HepG2 (cell line): ENCODE measurements around the gene SMTNL2. TPM values are rescaled to one million over a fixed set of nuclear protein-coding genes. Genes with fewer than 3 reads are reported as not detected.

Source experiments
- ATAC-seq: fragments of 200-7000 bp; cut with Tn5 transposase; 3 replicates; pipeline ENCODE4 v1.9.1; 2020; ENCODE audit warnings: mild to moderate bottlenecking, moderate library complexity
- BruUV-seq: library from RNA; stranded (reverse); fragments of 400-500 nt; replicated peaks from 2 replicates; lab custom pipeline; 2021; lab: Mats Ljungman, UMichigan
- CTCF ChIA-PET: fragments of 300-600 bp; formaldehyde crosslinking; extraction: SDS; loops from one replicate; lab custom pipeline; 2021; ENCODE audit warnings: low total read pairs, inconsistent platforms, low intra/inter-chr PET ratio; lab: Yijun Ruan, JAX
- POLR2A ChIA-PET: fragments of 350-600 bp; sonication (Branson Sonifier 250); formaldehyde crosslinking; loops from one replicate; lab custom pipeline; 2020; ENCODE audit warnings: antibody characterized with exemption, inconsistent platforms; lab: Yijun Ruan, JAX
- DNase-seq: peaks from one replicate; pipeline ENCODE4 v3.0.0-alpha.2; 2015; ENCODE audit warnings: low spot score
- FAIRE-seq: peaks from 3 replicates; lab custom pipeline; 2011; peaks lifted over from hg19 to GRCh38; lab: Jason Lieb, UNC
- H2AFZ ChIP-seq: one replicate; pipeline ENCODE4 v1.6.1; 2011; ENCODE audit warnings: low read length, inconsistent platforms
- H3K27ac ChIP-seq: fragments of 300-600 bp; 3 replicates; pipeline ENCODE4 v1.8.0; 2011; ENCODE audit warnings: mixed run types, mild to moderate bottlenecking, mixed read lengths, low read length, inconsistent platforms; ENCODE audit not compliant: insufficient read depth; ENCODE audit errors: extremely low read length
- H3K27me3 ChIP-seq, 2 experiments: fragments of 200-600 bp in 1 of 2; 2 replicates in 1 of 2; 3 replicates in 1 of 2; pipeline versions ENCODE4 v1.6.0 to v1.8.0; 2011; ENCODE audit warnings: low read length in 2 of 2, mild to moderate bottlenecking in 2 of 2, moderate library complexity in 2 of 2, inconsistent platforms in 1 of 2; ENCODE audit not compliant: insufficient read depth in 2 of 2, control insufficient read depth in 1 of 2
- H3K36me3 ChIP-seq, 2 experiments: fragments of 200-600 bp in 1 of 2; replicated peaks in 1 of 2; 2 replicates in 1 of 2; 3 replicates in 1 of 2; pipeline versions ENCODE4 v1.5.1 to v1.8.0; 2011; ENCODE audit warnings: low read length in 2 of 2, inconsistent platforms in 1 of 2; ENCODE audit not compliant: insufficient read depth in 2 of 2, control insufficient read depth in 1 of 2
- H3K4me1 ChIP-seq: 2 replicates; pipeline ENCODE4 v1.5.1; 2012; ENCODE audit warnings: low read length, inconsistent platforms; ENCODE audit not compliant: insufficient read depth
- H3K4me2 ChIP-seq: 2 replicates; pipeline ENCODE4 v1.6.0; 2011; ENCODE audit warnings: low read depth, low read length, inconsistent platforms
- H3K4me3 ChIP-seq, 3 experiments: fragments of 200-600 bp in 1 of 3; sonication (generic), shearing (Covaris generic) in 1 of 3; replicated peaks in 1 of 3; 2 replicates each; pipeline ENCODE4 v1.5.1; 2011 to 2016; ENCODE audit warnings: low read length in 3 of 3, inconsistent platforms in 2 of 3, low read depth in 2 of 3, mild to moderate bottlenecking in 2 of 3, control low read depth in 1 of 3, mixed read lengths in 1 of 3; ENCODE audit not compliant: insufficient read depth in 1 of 3
- H3K79me2 ChIP-seq: one replicate; pipeline ENCODE4 v1.6.1; 2011; ENCODE audit warnings: low read length, inconsistent platforms; ENCODE audit not compliant: insufficient read depth
- H3K9ac ChIP-seq: 2 replicates; pipeline ENCODE4 v1.6.0; 2011; ENCODE audit warnings: mild to moderate bottlenecking, low read depth, low read length, inconsistent platforms; ENCODE audit not compliant: insufficient read depth
- H3K9me3 ChIP-seq: 2 replicates; pipeline ENCODE4 v1.5.1; 2012; ENCODE audit warnings: mild to moderate bottlenecking, low read length
- H4K20me1 ChIP-seq: 2 replicates; pipeline ENCODE4 v1.6.0; 2011; ENCODE audit warnings: inconsistent platforms, mild to moderate bottlenecking, low read length, moderate library complexity; ENCODE audit not compliant: insufficient read depth
- AHR ChIP-seq: IDR thresholded peaks from 2 replicates; pipeline ENCODE4 v1.6.1; 2018; ENCODE audit warnings: missing genetic modification reagents, missing compliant biosample characterization
- BCL3 ChIP-seq: sonication (generic); formaldehyde crosslinking; IDR thresholded peaks from 2 replicates; pipeline ENCODE4 v1.5.1; 2020; ENCODE audit warnings: mild to moderate bottlenecking, missing genetic modification reagents, moderate library complexity
- CSRNP1 ChIP-seq: sonication (generic); formaldehyde crosslinking; IDR thresholded peaks from 2 replicates; pipeline ENCODE4 v1.8.1; 2023; ENCODE audit warnings: mild to moderate bottlenecking, missing genetic modification reagents
- GZF1 ChIP-seq: sonication (generic); formaldehyde crosslinking; IDR thresholded peaks from 2 replicates; pipeline ENCODE4 v1.5.1; 2020; ENCODE audit warnings: mild to moderate bottlenecking, missing genetic modification reagents
- HNRNPUL1 ChIP-seq: fragments of 200-400 bp; formaldehyde crosslinking; IDR thresholded peaks from 2 replicates; pipeline ENCODE4 v1.6.1; 2017; ENCODE audit warnings: low read depth, mild to moderate bottlenecking, low read length, moderate library complexity
- JUN ChIP-seq: sonication (generic); formaldehyde crosslinking; IDR thresholded peaks from 2 replicates; pipeline ENCODE4 v1.4.0; 2020; ENCODE audit warnings: mild to moderate bottlenecking, missing genetic modification reagents
- KDM5A ChIP-seq: fragments of 200-600 bp; sonication (generic); IDR thresholded peaks from 2 replicates; pipeline ENCODE4 v1.7.0; 2018; ENCODE audit warnings: antibody characterized with exemption, mild to moderate bottlenecking, low read length, borderline replicate concordance
- KMT2B ChIP-seq: IDR thresholded peaks from 2 replicates; pipeline ENCODE4 v1.6.1; 2016; ENCODE audit warnings: missing genetic modification reagents, missing compliant biosample characterization
- NRL ChIP-seq: sonication (generic); formaldehyde crosslinking; IDR thresholded peaks from 2 replicates; pipeline ENCODE4 v1.5.0; 2020; ENCODE audit warnings: missing genetic modification reagents, mild to moderate bottlenecking, moderate library complexity, borderline replicate concordance
- PAWR ChIP-seq: sonication (generic); formaldehyde crosslinking; IDR thresholded peaks from 2 replicates; pipeline ENCODE4 v1.4.0; 2020; ENCODE audit warnings: missing genetic modification reagents, mild to moderate bottlenecking, borderline replicate concordance
- ZBTB2 ChIP-seq: sonication (generic); formaldehyde crosslinking; IDR thresholded peaks from 2 replicates; pipeline ENCODE4 v1.8.0; 2022; ENCODE audit warnings: low read depth, missing genetic modification reagents
- ZNF101 ChIP-seq: sonication (generic); formaldehyde crosslinking; IDR thresholded peaks from 2 replicates; pipeline ENCODE4 v1.4.0; 2020; ENCODE audit warnings: mild to moderate bottlenecking, low read depth, missing genetic modification reagents, borderline replicate concordance
- ZNF382 ChIP-seq: sonication (generic); formaldehyde crosslinking; IDR thresholded peaks from 2 replicates; pipeline ENCODE4 v1.5.0; 2020; ENCODE audit warnings: missing genetic modification reagents, mild to moderate bottlenecking, borderline replicate concordance
- ZNF484 ChIP-seq: sonication (generic); formaldehyde crosslinking; IDR thresholded peaks from 2 replicates; pipeline ENCODE4 v1.5.1; 2020; ENCODE audit warnings: mild to moderate bottlenecking, low read depth, missing genetic modification reagents, borderline replicate concordance
- ZNF687 ChIP-seq: sonication (generic); formaldehyde crosslinking; IDR thresholded peaks from 2 replicates; pipeline ENCODE4 v1.5.1; 2020; ENCODE audit warnings: mild to moderate bottlenecking, missing genetic modification reagents, moderate library complexity
- ZNF713 ChIP-seq: sonication (generic); formaldehyde crosslinking; IDR thresholded peaks from 2 replicates; pipeline ENCODE4 v1.4.0; 2020; ENCODE audit warnings: mild to moderate bottlenecking, missing genetic modification reagents
- ZNF790 ChIP-seq: sonication (generic); formaldehyde crosslinking; IDR thresholded peaks from 2 replicates; pipeline ENCODE4 v1.8.0; 2022; ENCODE audit warnings: missing genetic modification reagents, mild to moderate bottlenecking, borderline replicate concordance
- WGBS: methylation state at CpG from one replicate; pipeline ENCODE4 v1.1.6; 2017; ENCODE audit warnings: low lambda C conversion rate; 5-methylcytosine and 5-hydroxymethylcytosine counted together
- in situ Hi-C: cut with HindIII; loops from 2 replicates; pipeline ENCODE4 v1.10.0; 2017; ENCODE audit warnings: low pct_unique_long_range_greater_than_20kb; ENCODE audit not compliant: extremely low pct_ligation_motif_present
- intact Hi-C: fragments of 100-400 bp; cut with micrococcal nuclease; formaldehyde crosslinking; loops from one replicate; pipeline ENCODE4 v1.10.0; 2022; ENCODE audit not compliant: unreplicated experiment
- polyA plus RNA-seq, 8 experiments: library from polyadenylated mRNA; depleted of rRNA in 3 of 8; stranded (reverse) in 7 of 8; unstranded in 1 of 8; fragments of >200 nt; fragmentation: Illumina TruSeq in 4 of 8; extraction: Trizol in 4 of 8; gene quantifications; 2 replicates each; pipeline versions ENCODE4 v1.2.1 to v1.2.3, GENCODE V29; 2011 to 2016; ENCODE audit warnings: low read depth in 4 of 8, missing spikeins in 1 of 8, mixed read lengths in 1 of 8; ENCODE audit not compliant: insufficient read depth in 1 of 8
- total RNA-seq, 5 experiments: library from RNA; depleted of rRNA; stranded (reverse); fragments of >200 nt; fragmentation: Illumina TruSeq; extraction: Trizol; gene quantifications; 2 replicates each; pipeline ENCODE4 v1.2.3, GENCODE V29; 2016; ENCODE audit warnings: low read depth in 1 of 5

The SMTNL2 gene
- total and polyA plus RNA-seq, 2 of the 13 experiments (the other 11 are each of a cell fraction or from before 2014, with no cell fraction given): 0.41 to 5.1 TPM

GRCh38 chr17:4623249-4623648, 38.9 kb downstream of the SMTNL2 start:
- in situ Hi-C loops (loop anchor here (5.0 kb wide), 1 partner anchor 56 kb away; no protein-coding TSS in a partner anchor), intact Hi-C loops (no loop called here)
- CTCF ChIA-PET: interaction anchor here (5.5 kb wide), 1 partner anchor 56 kb away, joined by 70 read pairs; no protein-coding TSS in a partner anchor
- Histone ChIP-seq H2AFZ (no peak overlapping the region), H3K79me2 (no peaks in the 10 kb centered on the region), H3K9ac (no peak overlapping the region), H3K27me3 (peaks cover 0 to 3% of the 10 kb centered on the region in 2 experiments; a peak in 1 of 5 replicates), H3K4me2 (no peak overlapping the region), H3K36me3 (no peaks in the 10 kb centered on the region), H3K9me3 (no peaks in the 10 kb centered on the region), H3K4me1 (peaks cover 6% of the 10 kb centered on the region), H3K4me3 (no peak overlapping the region), H3K27ac (no peak overlapping the region), H4K20me1 (no peaks in the 10 kb centered on the region)
- POLR2A ChIA-PET: no interaction called here
- DNase-seq (no peak), FAIRE-seq (no peak), ATAC-seq (no peak)
- 24% methylated on average over 2 of the region's 2 CpGs for WGBS
- no TSS peak for BruUV-seq
- no peak for TF ChIP-seq AHR (CRISPR knock-in tag)
- TF ChIP-seq ZNF484 (CRISPR knock-in tag): no peak
- no peak for TF ChIP-seq JUN
- TF ChIP-seq ZBTB2 (CRISPR knock-in tag): no peak
- TF ChIP-seq BCL3: no peak
- TF ChIP-seq ZNF713 (CRISPR knock-in tag): no peak
- no peak for TF ChIP-seq ZNF687 (CRISPR knock-in tag)
- TF ChIP-seq HNRNPUL1: no peak
- TF ChIP-seq ZNF790: no peak
- no peak for TF ChIP-seq GZF1 (CRISPR knock-in tag)
- TF ChIP-seq PAWR (CRISPR knock-in tag): no peak
- TF ChIP-seq ZNF382 (CRISPR knock-in tag): no peak
- TF ChIP-seq KMT2B (CRISPR knock-in tag): no peak
- no peak for TF ChIP-seq CSRNP1 (CRISPR knock-in tag)
- no peak for TF ChIP-seq NRL (CRISPR knock-in tag)
- no peak for TF ChIP-seq KDM5A
- no peak for TF ChIP-seq ZNF101
